ENCODE data around the gene GSTA2. TPM values are rescaled to one million over a fixed set of nuclear protein-coding genes. Genes with fewer than 3 reads are reported as not detected.

Gene GSTA2
- total RNA-seq, 1 experiment from 2014 or later: not detected

DNA sequence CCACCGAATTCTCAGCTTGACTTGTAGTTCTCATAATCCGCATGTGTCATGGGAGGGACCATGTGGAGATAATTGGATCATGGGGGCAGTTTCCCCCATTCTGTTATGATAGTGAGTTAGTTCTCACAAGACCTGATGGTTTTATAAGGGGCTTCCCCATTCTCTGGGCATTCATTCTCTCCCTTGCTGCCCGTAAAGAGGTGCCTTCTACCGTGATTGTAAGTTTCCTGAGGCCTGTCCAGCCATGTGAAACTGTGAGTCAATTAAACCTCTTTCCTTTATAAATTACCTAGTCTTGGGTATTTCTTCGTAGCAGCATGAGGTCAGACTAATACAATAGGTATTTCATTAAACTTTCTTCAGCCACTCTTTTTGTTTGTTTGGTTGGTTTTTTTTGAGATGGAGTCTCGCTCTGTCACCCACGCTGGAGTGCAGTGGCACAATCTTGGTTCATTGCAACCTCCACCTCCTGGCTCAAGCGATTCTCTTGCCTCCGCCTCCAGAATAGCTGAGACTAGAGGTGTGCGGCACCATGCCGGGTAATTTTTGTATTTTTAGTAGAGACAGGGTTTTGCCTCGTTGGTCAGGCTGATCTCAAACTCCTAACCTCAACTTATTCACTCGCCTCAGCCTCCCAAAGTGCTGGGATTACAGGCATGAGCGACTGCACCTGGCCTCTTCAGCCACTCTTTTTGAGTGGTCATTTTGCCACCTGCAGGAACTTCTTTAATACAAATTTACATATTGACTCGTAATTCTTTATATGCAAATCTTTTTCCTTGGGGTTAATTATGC lies 36.3 kb downstream of the GSTA2 start:
- no peaks in the 10 kb centered on the region for H3K36me3 ChIP-seq (ENCODE audit: insufficient read depth, low read length)
- DNase-seq: peak; percentile 51
- peak overlapping the region; percentile 78; the same call in 1 of the 2 replicates for H2AFZ ChIP-seq (ENCODE audit: low read length)
- peaks cover 69% of the 10 kb centered on the region for H3K4me1 ChIP-seq (ENCODE audit: low read length)
- 0 out of 2 replicates have a peak overlapping the region, but pooled peaks have one; percentile 7 for H3K4me3 ChIP-seq (ENCODE audit: low read length)
- H3K9ac ChIP-seq (ENCODE audit: low read length): no peak overlapping the region
- no peaks in the 10 kb centered on the region for H3K27me3 ChIP-seq (ENCODE audit: low read length)
- no peaks in the 10 kb centered on the region for H4K20me1 ChIP-seq (ENCODE audit: insufficient read depth, low read depth, low read length)
- H3K79me2 ChIP-seq (ENCODE audit: low read length): no peaks in the 10 kb centered on the region
- H3K4me2 ChIP-seq (ENCODE audit: low read depth, low read length, poor library complexity, severe bottlenecking): peak overlapping the region; percentile 38
- H3K9me2 ChIP-seq (replicated peaks; ENCODE audit: insufficient read depth, low read length): no peaks in the 10 kb centered on the region
- H3K27ac ChIP-seq (ENCODE audit: low read length): peak overlapping the region; percentile 60; the same call in 1 of the 2 replicates
- H3K9me3 ChIP-seq (ENCODE audit: low read length): no peaks in the 10 kb centered on the region

DNA sequence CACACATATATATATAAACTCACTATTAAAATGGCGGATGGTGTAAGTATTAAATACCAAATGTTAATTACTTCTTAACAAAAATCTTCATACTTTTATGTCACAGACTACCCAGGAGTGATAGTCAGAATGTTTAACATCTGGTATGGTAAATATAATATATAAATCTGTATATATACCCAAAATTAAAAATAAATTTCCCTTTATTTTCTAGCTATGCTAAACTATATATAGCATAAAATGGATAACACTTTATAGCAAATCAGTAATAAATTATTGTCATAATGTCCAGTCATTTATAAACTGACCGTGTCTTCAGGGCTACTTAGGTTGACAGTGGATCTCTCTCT lies 37.1 kb downstream of the GSTA2 start:
- Histone ChIP-seq H3K79me2 (ENCODE audit: low read length) (no peaks in the 10 kb centered on the region), H3K4me3 (ENCODE audit: low read length) (no peak overlapping the region), H3K27me3 (ENCODE audit: low read length) (no peaks in the 10 kb centered on the region), H3K36me3 (ENCODE audit: insufficient read depth, low read length) (no peaks in the 10 kb centered on the region), H2AFZ (ENCODE audit: low read length) (no peak overlapping the region), H3K9ac (ENCODE audit: low read length) (no peak overlapping the region), H3K9me2 (replicated peaks; ENCODE audit: insufficient read depth, low read length) (no peaks in the 10 kb centered on the region), H3K4me2 (ENCODE audit: low read depth, low read length, poor library complexity, severe bottlenecking) (peak overlapping the region; percentile 38), H3K4me1 (ENCODE audit: low read length) (peaks cover 61% of the 10 kb centered on the region), H3K27ac (ENCODE audit: low read length) (peak overlapping the region; percentile 60; the same call in 1 of the 2 replicates), H3K9me3 (ENCODE audit: low read length) (no peaks in the 10 kb centered on the region), H4K20me1 (ENCODE audit: insufficient read depth, low read depth, low read length) (no peaks in the 10 kb centered on the region)
- no peak for DNase-seq

DNA sequence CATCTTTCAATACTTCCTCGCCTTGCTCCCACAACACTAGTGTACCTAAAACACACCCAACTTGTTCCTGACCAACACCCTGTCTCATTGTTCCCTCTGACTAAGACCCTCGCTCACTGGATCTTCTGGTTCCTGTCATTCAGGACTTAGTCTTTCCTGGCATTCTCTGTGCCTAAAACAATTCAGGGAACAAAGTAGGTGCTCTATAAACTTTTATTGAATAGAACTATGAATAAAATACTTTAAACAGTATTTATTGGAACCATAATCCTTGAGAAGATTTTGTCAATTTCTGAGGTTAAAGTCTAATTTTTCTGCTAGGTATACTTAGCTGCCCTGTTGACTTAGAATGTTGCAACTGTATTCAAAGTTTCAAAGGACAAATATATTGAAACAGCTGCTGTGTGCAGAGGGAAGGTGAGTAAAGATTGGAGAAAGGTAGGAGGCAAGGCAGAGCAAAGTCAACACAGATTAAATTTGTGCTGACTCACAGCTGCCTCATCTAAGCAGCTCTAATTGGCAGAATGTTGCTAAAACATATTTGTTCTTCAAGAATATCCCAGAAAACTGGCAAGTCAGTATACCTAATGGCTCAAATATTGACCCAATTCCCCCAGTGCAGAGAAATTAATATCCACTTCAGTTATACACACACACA lies 37.6 kb downstream of the GSTA2 start:
- H3K79me2 ChIP-seq (ENCODE audit: low read length): no peaks in the 10 kb centered on the region
- H4K20me1 ChIP-seq (ENCODE audit: insufficient read depth, low read depth, low read length): no peaks in the 10 kb centered on the region
- no peaks in the 10 kb centered on the region for H3K27me3 ChIP-seq (ENCODE audit: low read length)
- H3K27ac ChIP-seq (ENCODE audit: low read length): no peak overlapping the region; the same call in 1 of the 2 replicates
- no peak overlapping the region for H3K4me3 ChIP-seq (ENCODE audit: low read length)
- H3K4me2 ChIP-seq (ENCODE audit: low read depth, low read length, poor library complexity, severe bottlenecking): no peak overlapping the region
- peak overlapping the region; percentile 25; the same call in 1 of the 2 replicates for H2AFZ ChIP-seq (ENCODE audit: low read length)
- H3K9me3 ChIP-seq (ENCODE audit: low read length): no peaks in the 10 kb centered on the region
- no peak for DNase-seq
- H3K9me2 ChIP-seq (replicated peaks; ENCODE audit: insufficient read depth, low read length): no peaks in the 10 kb centered on the region
- H3K9ac ChIP-seq (ENCODE audit: low read length): no peak overlapping the region
- peaks cover 56% of the 10 kb centered on the region for H3K4me1 ChIP-seq (ENCODE audit: low read length)
- no peaks in the 10 kb centered on the region for H3K36me3 ChIP-seq (ENCODE audit: insufficient read depth, low read length)

DNA sequence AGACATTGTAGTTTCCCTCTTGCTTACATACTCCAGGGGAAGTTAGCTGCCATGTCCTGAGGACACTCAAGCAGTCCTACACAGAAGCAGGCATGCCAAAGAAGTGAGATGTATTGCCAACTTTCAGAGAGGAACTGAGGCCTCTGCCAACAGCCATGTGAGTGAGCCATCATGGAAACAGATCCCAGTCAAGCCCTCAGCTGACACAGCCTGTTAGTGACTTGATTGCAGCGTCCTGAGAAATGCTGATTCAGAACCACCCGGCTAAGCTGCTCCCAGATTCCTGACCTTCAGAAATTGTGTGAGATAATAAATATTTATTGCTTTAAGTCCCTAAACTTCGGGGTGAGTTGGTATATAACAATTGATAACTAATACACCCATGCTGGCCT lies 38.1 kb downstream of the GSTA2 start:
- H2AFZ ChIP-seq (ENCODE audit: low read length): peak overlapping the region; percentile 93
- no peaks in the 10 kb centered on the region for H3K79me2 ChIP-seq (ENCODE audit: low read length)
- peak overlapping the region; percentile 56 for H3K27ac ChIP-seq (ENCODE audit: low read length)
- H3K4me2 ChIP-seq (ENCODE audit: low read depth, low read length, poor library complexity, severe bottlenecking): peak overlapping the region; percentile 64
- peaks cover 55% of the 10 kb centered on the region for H3K4me1 ChIP-seq (ENCODE audit: low read length)
- DNase-seq: no peak
- H3K9ac ChIP-seq (ENCODE audit: low read length): peak overlapping the region; percentile 52; the same call in 1 of the 2 replicates
- H3K9me3 ChIP-seq (ENCODE audit: low read length): no peaks in the 10 kb centered on the region
- no peaks in the 10 kb centered on the region for H3K36me3 ChIP-seq (ENCODE audit: insufficient read depth, low read length)
- no peaks in the 10 kb centered on the region for H4K20me1 ChIP-seq (ENCODE audit: insufficient read depth, low read depth, low read length)
- H3K27me3 ChIP-seq (ENCODE audit: low read length): no peaks in the 10 kb centered on the region
- H3K9me2 ChIP-seq (replicated peaks; ENCODE audit: insufficient read depth, low read length): no peaks in the 10 kb centered on the region
- 0 out of 2 replicates have a peak overlapping the region, but pooled peaks have one; percentile 54 for H3K4me3 ChIP-seq (ENCODE audit: low read length)

DNA sequence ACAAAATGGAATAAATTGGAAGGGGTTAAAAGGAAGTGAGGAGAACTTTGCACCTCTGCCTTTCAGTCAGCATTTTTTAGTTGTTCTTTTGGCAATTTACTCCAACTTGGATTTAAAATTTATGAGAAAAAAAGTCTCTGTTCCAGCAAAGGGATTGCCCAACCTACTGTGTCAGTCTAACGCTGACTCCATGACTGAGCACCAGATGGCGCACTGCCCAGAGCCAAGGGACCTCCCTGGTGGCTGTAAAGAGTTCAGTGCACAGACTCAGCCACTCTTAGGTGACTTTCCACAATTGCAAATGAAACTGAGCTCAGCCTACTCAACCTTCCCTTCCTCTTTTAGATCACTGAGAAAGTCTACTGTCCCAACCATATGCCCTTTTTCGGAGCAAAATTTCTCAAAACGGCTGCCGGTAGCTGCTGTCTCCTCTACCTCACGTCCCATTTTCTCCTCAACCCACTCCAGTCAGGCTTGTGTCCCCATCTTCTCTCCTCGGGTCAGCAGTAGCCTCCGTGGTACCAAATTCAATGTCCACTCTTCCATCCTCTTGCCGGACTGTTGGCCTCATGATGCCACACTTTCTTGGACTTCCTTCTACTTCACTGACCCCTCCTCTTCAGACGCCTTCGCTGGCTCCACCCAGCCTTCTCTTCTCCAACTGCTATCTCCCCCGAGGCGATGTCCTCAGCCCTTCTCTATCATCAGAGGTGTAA lies 38.7 kb downstream of the GSTA2 start:
- H3K4me2 ChIP-seq (ENCODE audit: low read depth, low read length, poor library complexity, severe bottlenecking): peak overlapping the region; percentile 64

GRCh38 chr6:52724042-52724405 lies 39.3 kb downstream of the GSTA2 start:
- H3K27ac ChIP-seq (ENCODE audit: low read length): no peak overlapping the region
- H3K9me3 ChIP-seq (ENCODE audit: low read length): no peaks in the 10 kb centered on the region
- H3K4me2 ChIP-seq (ENCODE audit: low read depth, low read length, poor library complexity, severe bottlenecking): no peak overlapping the region
- H3K27me3 ChIP-seq (ENCODE audit: low read length): no peaks in the 10 kb centered on the region
- H4K20me1 ChIP-seq (ENCODE audit: insufficient read depth, low read depth, low read length): no peaks in the 10 kb centered on the region
- no peaks in the 10 kb centered on the region for H3K9me2 ChIP-seq (replicated peaks; ENCODE audit: insufficient read depth, low read length)
- H3K36me3 ChIP-seq (ENCODE audit: insufficient read depth, low read length): no peaks in the 10 kb centered on the region
- H2AFZ ChIP-seq (ENCODE audit: low read length): no peak overlapping the region; the same call in 1 of the 2 replicates
- H3K9ac ChIP-seq (ENCODE audit: low read length): no peak overlapping the region
- no peak for DNase-seq
- H3K4me1 ChIP-seq (ENCODE audit: low read length): peaks cover 46% of the 10 kb centered on the region
- no peaks in the 10 kb centered on the region for H3K79me2 ChIP-seq (ENCODE audit: low read length)
- no peak overlapping the region for H3K4me3 ChIP-seq (ENCODE audit: low read length)

More for the DNA sequence above, 38.7 kb downstream of the GSTA2 start:
- Histone ChIP-seq H3K4me1 (ENCODE audit: low read length) (peaks cover 50% of the 10 kb centered on the region), H3K9me2 (replicated peaks; ENCODE audit: insufficient read depth, low read length) (no peaks in the 10 kb centered on the region), H3K9ac (ENCODE audit: low read length) (peak overlapping the region; percentile 52), H3K79me2 (ENCODE audit: low read length) (no peaks in the 10 kb centered on the region), H3K9me3 (ENCODE audit: low read length) (no peaks in the 10 kb centered on the region), H3K36me3 (ENCODE audit: insufficient read depth, low read length) (no peaks in the 10 kb centered on the region), H3K27ac (ENCODE audit: low read length) (peak overlapping the region; percentile 56), H2AFZ (ENCODE audit: low read length) (peak overlapping the region; percentile 93), H3K27me3 (ENCODE audit: low read length) (no peaks in the 10 kb centered on the region), H4K20me1 (ENCODE audit: insufficient read depth, low read depth, low read length) (no peaks in the 10 kb centered on the region), H3K4me3 (ENCODE audit: low read length) (peak overlapping the region; percentile 54; the same call in 1 of the 2 replicates)
- DNase-seq: peak; percentile 93

GRCh38 chr6:52720321-52720720 lies 43.0 kb downstream of the GSTA2 start:
- H3K79me2 ChIP-seq (ENCODE audit: low read length): no peaks in the 10 kb centered on the region
- no peak overlapping the region for H3K4me3 ChIP-seq (ENCODE audit: low read length)
- H3K9ac ChIP-seq (ENCODE audit: low read length): no peak overlapping the region
- no peaks in the 10 kb centered on the region for H3K9me3 ChIP-seq (ENCODE audit: low read length)
- H3K4me2 ChIP-seq (ENCODE audit: low read depth, low read length, poor library complexity, severe bottlenecking): no peak overlapping the region
- no peak overlapping the region for H2AFZ ChIP-seq (ENCODE audit: low read length)
- H3K4me1 ChIP-seq (ENCODE audit: low read length): peaks cover 13% of the 10 kb centered on the region
- no peak overlapping the region for H3K27ac ChIP-seq (ENCODE audit: low read length)
- H3K27me3 ChIP-seq (ENCODE audit: low read length): no peaks in the 10 kb centered on the region
- no peaks in the 10 kb centered on the region for H3K36me3 ChIP-seq (ENCODE audit: insufficient read depth, low read length)
- no peaks in the 10 kb centered on the region for H4K20me1 ChIP-seq (ENCODE audit: insufficient read depth, low read depth, low read length)
- H3K9me2 ChIP-seq (replicated peaks; ENCODE audit: insufficient read depth, low read length): no peaks in the 10 kb centered on the region
- no peak for DNase-seq

GRCh38 chr6:52718550-52718949 lies 44.7 kb downstream of the GSTA2 start:
- Histone ChIP-seq H3K4me1 (ENCODE audit: low read length) (no peaks in the 10 kb centered on the region), H3K9ac (ENCODE audit: low read length) (no peak overlapping the region), H3K9me3 (ENCODE audit: low read length) (no peaks in the 10 kb centered on the region), H3K27me3 (ENCODE audit: low read length) (no peaks in the 10 kb centered on the region), H4K20me1 (ENCODE audit: insufficient read depth, low read depth, low read length) (no peaks in the 10 kb centered on the region), H3K4me3 (ENCODE audit: low read length) (no peak overlapping the region), H3K79me2 (ENCODE audit: low read length) (no peaks in the 10 kb centered on the region), H3K27ac (ENCODE audit: low read length) (no peak overlapping the region), H3K4me2 (ENCODE audit: low read depth, low read length, poor library complexity, severe bottlenecking) (no peak overlapping the region), H3K36me3 (ENCODE audit: insufficient read depth, low read length) (no peaks in the 10 kb centered on the region), H3K9me2 (replicated peaks; ENCODE audit: insufficient read depth, low read length) (no peaks in the 10 kb centered on the region), H2AFZ (ENCODE audit: low read length) (no peak overlapping the region)
- no peak for DNase-seq
